ENCODE results near the gene CTSW.

CTSW gene

GRCh38 chr11:65885808-65886536, 6.3 kb downstream of the CTSW start:
- peaks cover 6% of the 10 kb centered on the region; the same call in 1 of the 2 replicates for H3K79me2 ChIP-seq (ENCODE audit: insufficient read depth, low read length)
- H3K4me2 ChIP-seq (ENCODE audit: low read depth, low read length, poor library complexity, severe bottlenecking) = peak overlapping the region; percentile 25
- TF ChIP-seq, protein P1, sequence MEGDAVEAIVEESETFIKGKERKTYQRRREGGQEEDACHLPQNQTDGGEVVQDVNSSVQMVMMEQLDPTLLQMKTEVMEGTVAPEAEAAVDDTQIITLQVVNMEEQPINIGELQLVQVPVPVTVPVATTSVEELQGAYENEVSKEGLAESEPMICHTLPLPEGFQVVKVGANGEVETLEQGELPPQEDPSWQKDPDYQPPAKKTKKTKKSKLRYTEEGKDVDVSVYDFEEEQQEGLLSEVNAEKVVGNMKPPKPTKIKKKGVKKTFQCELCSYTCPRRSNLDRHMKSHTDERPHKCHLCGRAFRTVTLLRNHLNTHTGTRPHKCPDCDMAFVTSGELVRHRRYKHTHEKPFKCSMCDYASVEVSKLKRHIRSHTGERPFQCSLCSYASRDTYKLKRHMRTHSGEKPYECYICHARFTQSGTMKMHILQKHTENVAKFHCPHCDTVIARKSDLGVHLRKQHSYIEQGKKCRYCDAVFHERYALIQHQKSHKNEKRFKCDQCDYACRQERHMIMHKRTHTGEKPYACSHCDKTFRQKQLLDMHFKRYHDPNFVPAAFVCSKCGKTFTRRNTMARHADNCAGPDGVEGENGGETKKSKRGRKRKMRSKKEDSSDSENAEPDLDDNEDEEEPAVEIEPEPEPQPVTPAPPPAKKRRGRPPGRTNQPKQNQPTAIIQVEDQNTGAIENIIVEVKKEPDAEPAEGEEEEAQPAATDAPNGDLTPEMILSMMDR (IDR thresholded peaks at IDR 0.05; ENCODE audit: insufficient read depth, low read length, poor library complexity, severe bottlenecking) = no peak
- TF ChIP-seq EZH2phosphoT487 (conservative IDR thresholded peaks at IDR 0.05; ENCODE audit: low read length) = no peak
- no peak overlapping the region for H3K4me3 ChIP-seq (ENCODE audit: insufficient read depth, low read length, poor library complexity, severe bottlenecking)
- no peaks in the 10 kb centered on the region for H3K9me3 ChIP-seq (ENCODE audit: insufficient read depth, low read length)
- no peak overlapping the region for H3K9ac ChIP-seq (ENCODE audit: low read length)
- H3F3A ChIP-seq (ENCODE audit: insufficient read depth) = peaks cover 24% of the 10 kb centered on the region
- H2AFZ ChIP-seq (ENCODE audit: low read depth, low read length, severe bottlenecking) = no peak overlapping the region
- H3K27ac ChIP-seq (ENCODE audit: low read depth, low read length) = no peak overlapping the region
- no peaks in the 10 kb centered on the region for H3K9me2 ChIP-seq (replicated peaks; ENCODE audit: insufficient read depth, low read length)
- no peaks in the 10 kb centered on the region for H4K20me1 ChIP-seq (ENCODE audit: low read depth, low read length)
- no peaks in the 10 kb centered on the region for H3K27me3 ChIP-seq (ENCODE audit: low read length)
- H3K36me3 ChIP-seq (ENCODE audit: low read length) = no peaks in the 10 kb centered on the region

- Histone ChIP-seq H3K4me3 (ENCODE audit: insufficient read depth, low read length, poor library complexity, severe bottlenecking) (peak overlapping the region; percentile 66), H3K4me2 (ENCODE audit: low read depth, low read length, poor library complexity, severe bottlenecking) (peak overlapping the region; percentile 93), H3K27me3 (ENCODE audit: low read length) (no peaks in the 10 kb centered on the region), H3K79me2 (ENCODE audit: insufficient read depth, low read length) (peaks cover 17% of the 10 kb centered on the region), H3K9ac (ENCODE audit: low read length) (peak overlapping the region; percentile 93), H3K36me3 (ENCODE audit: low read length) (no peaks in the 10 kb centered on the region), H3F3A (ENCODE audit: insufficient read depth) (peaks cover 29% of the 10 kb centered on the region), H3K9me2 (replicated peaks; ENCODE audit: insufficient read depth, low read length) (no peaks in the 10 kb centered on the region), H2AFZ (ENCODE audit: low read depth, low read length, severe bottlenecking) (no peak overlapping the region), H4K20me1 (ENCODE audit: low read depth, low read length) (no peaks in the 10 kb centered on the region), H3K9me3 (ENCODE audit: insufficient read depth, low read length) (no peaks in the 10 kb centered on the region), H3K27ac (ENCODE audit: low read depth, low read length) (0 out of 2 replicates have a peak overlapping the region, but pooled peaks have one; percentile 41)
- TF ChIP-seq, protein P1 (IDR thresholded peaks at IDR 0.05; ENCODE audit: insufficient read depth, low read length, poor library complexity, severe bottlenecking) = no peak
- no peak for TF ChIP-seq EZH2phosphoT487 (conservative IDR thresholded peaks at IDR 0.05; ENCODE audit: low read length)
These were observed 7.4 kb downstream of the CTSW start for GRCh38 chr11:65886826-65887722.

DNA sequence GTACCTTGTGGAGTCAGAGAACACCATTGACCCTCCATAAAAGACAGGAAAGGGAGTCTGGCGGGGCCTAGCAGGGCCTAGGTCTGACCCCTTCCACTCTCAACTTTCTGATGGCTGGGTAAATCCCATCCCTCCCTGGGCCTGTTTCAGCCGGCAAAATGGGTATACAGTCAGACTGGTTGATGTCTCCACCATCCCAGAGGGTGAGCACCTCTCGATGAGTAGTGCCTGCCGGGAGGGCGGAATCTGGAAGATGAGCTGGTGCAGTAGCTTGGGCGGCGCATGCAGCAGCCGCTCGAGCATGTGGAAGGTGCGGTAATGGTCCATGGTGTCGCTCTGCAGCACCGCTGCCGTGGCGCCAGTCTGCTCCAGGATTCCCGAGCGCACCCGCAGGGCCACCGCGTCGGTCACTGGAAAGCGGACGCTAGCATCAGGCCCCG, 8.1 kb downstream of the CTSW start:
- Histone ChIP-seq H3K9me2 (replicated peaks; ENCODE audit: insufficient read depth, low read length) (no peaks in the 10 kb centered on the region), H4K20me1 (ENCODE audit: low read depth, low read length) (no peaks in the 10 kb centered on the region), H3K4me3 (ENCODE audit: insufficient read depth, low read length, poor library complexity, severe bottlenecking) (peak overlapping the region; percentile 66), H3F3A (ENCODE audit: insufficient read depth) (peaks cover 35% of the 10 kb centered on the region), H3K79me2 (ENCODE audit: insufficient read depth, low read length) (peaks cover 18% of the 10 kb centered on the region), H2AFZ (ENCODE audit: low read depth, low read length, severe bottlenecking) (peak overlapping the region; percentile 38), H3K27ac (ENCODE audit: low read depth, low read length) (peak overlapping the region; percentile 41), H3K4me2 (ENCODE audit: low read depth, low read length, poor library complexity, severe bottlenecking) (peak overlapping the region; percentile 93), H3K9me3 (ENCODE audit: insufficient read depth, low read length) (no peaks in the 10 kb centered on the region), H3K36me3 (ENCODE audit: low read length) (no peaks in the 10 kb centered on the region), H3K27me3 (ENCODE audit: low read length) (no peaks in the 10 kb centered on the region), H3K9ac (ENCODE audit: low read length) (peak overlapping the region; percentile 93)
- no peak for TF ChIP-seq EZH2phosphoT487 (conservative IDR thresholded peaks at IDR 0.05; ENCODE audit: low read length)
- TF ChIP-seq, protein P1 (IDR thresholded peaks at IDR 0.05; ENCODE audit: insufficient read depth, low read length, poor library complexity, severe bottlenecking) = no peak

Data from SU-DHL-6 (cell line).